ENCODE results near the gene TYMP.

GRCh38 chr22:50569041-50569459 lies 39.2 kb upstream of the TYMP start:
- no peak for TF ChIP-seq HMGXB4 (CRISPR knock-in tag; IDR thresholded peaks at IDR 0.05)
- TF ChIP-seq ATF2 (CRISPR knock-in tag; IDR thresholded peaks at IDR 0.05; ENCODE audit: borderline replicate concordance, low read depth), result no peak
- no peak for TF ChIP-seq CTCF (IDR thresholded peaks at IDR 0.05)
- TF ChIP-seq PRDM15 (CRISPR knock-in tag; IDR thresholded peaks at IDR 0.05), result no peak
- TF ChIP-seq ZNF281 (CRISPR knock-in tag; IDR thresholded peaks at IDR 0.05), result no peak
- TF ChIP-seq E2F4 (CRISPR knock-in tag; IDR thresholded peaks at IDR 0.05; ENCODE audit: borderline replicate concordance, low read depth), result no peak
- TF ChIP-seq ESRRA (CRISPR knock-in tag; IDR thresholded peaks at IDR 0.05; ENCODE audit: borderline replicate concordance), result no peak
- TF ChIP-seq ATF1 (CRISPR knock-in tag; IDR thresholded peaks at IDR 0.05), result no peak
- no peak for TF ChIP-seq PRRX2 (CRISPR knock-in tag; IDR thresholded peaks at IDR 0.05)
- no peak for TF ChIP-seq JAZF1 (CRISPR knock-in tag; IDR thresholded peaks at IDR 0.05)

Measured in WTC11 (cell line).